Measurements from ENCODE around the gene DNAH1.

The DNAH1 gene

GRCh38 chr3:52444860-52445793, 129.0 kb downstream of the DNAH1 start, which contains the start of gene SEMA3G:
Gene SEMA3G, minus strand, starts transcription at chr3:52445103. Its CDS starts 76 bp downstream, at chr3:52445027.
- Histone ChIP-seq H3K27me3 (replicated peaks) (no peaks in the 10 kb centered on the region), H3K4me3 (ENCODE audit: low read depth, low read length) (no peak within 1 kb of the TSS), H3K27ac (no peak within 1 kb of the TSS), H3K36me3 (replicated peaks) (no peaks in the 10 kb centered on the region)
- peak; percentile 45 for DNase-seq
- peak; percentile 69 for TF ChIP-seq CTCF (IDR thresholded peaks at IDR 0.05; ENCODE audit: low read depth, low read length, missing control alignments)
- in situ Hi-C loops (cut with HindIII; ENCODE audit: low pct_ligation_motif_present, low sequenced_read_pairs), result no loop called here

- H3K36me3 ChIP-seq (replicated peaks), result no peaks in the 10 kb centered on the region
- no peak for TF ChIP-seq CTCF (IDR thresholded peaks at IDR 0.05; ENCODE audit: low read depth, low read length, missing control alignments)
- H3K27ac ChIP-seq, result no peak overlapping the region
- H3K27me3 ChIP-seq (replicated peaks), result no peaks in the 10 kb centered on the region
- no peak for DNase-seq
- no peak overlapping the region for H3K4me3 ChIP-seq (ENCODE audit: low read depth, low read length)
- in situ Hi-C loops (cut with HindIII; ENCODE audit: low pct_ligation_motif_present, low sequenced_read_pairs), result no loop called here
Measured at GRCh38 chr3:52446042-52446441, 129.9 kb downstream of the DNAH1 start.

DNA sequence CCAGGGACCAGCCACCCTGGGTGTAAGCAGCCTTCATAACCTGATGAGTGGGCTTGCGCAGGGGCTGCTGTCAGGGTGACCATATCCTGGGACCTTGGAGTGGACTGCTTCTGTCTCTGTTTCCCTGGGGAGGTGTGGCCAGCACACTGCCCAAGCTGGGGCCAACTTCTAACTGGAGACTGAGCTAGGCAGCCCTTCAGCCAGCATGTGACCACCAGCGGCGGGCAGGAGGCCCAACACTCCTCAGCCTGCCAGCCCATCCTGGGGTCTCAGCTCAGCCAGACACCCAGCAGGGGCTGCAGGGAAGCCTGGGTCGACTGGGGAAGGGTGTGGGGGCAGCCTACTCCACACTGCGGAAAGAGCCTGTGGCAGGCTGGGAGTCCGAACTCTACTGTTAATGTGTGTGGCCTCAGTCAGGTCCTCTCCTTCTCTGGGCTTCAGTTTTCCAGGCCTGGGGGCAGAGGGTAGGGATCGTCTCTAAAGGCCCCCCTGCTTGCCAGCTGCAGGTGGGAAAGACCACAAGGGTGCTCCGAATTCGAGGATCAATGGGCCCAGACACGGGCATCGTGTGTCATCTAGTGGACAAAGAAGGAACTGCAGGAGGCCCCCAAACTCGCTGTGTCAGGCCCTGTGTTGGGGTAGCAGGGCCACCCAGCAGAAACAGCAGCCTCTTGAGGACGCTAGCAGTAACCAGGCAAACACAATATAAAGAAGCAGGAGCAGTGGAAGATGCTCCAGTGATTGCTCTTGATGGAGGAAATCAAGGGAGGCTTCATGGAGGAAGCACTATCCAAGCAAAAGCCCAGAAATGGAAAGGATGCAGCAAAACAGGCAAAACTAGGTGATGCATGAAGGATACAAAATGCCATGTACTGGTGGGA, 130.8 kb downstream of the DNAH1 start:
- Histone ChIP-seq H3K36me3 (replicated peaks) (no peaks in the 10 kb centered on the region), H3K27ac (no peak overlapping the region), H3K4me3 (ENCODE audit: low read depth, low read length) (no peak overlapping the region), H3K27me3 (replicated peaks) (no peaks in the 10 kb centered on the region)
- DNase-seq, result peak; percentile 41
- peak; percentile 100 for TF ChIP-seq CTCF (IDR thresholded peaks at IDR 0.05; ENCODE audit: low read depth, low read length, missing control alignments)
- in situ Hi-C loops (cut with HindIII; ENCODE audit: low pct_ligation_motif_present, low sequenced_read_pairs), result no loop called here

- Histone ChIP-seq H3K36me3 (replicated peaks) (no peaks in the 10 kb centered on the region), H3K27me3 (replicated peaks) (no peaks in the 10 kb centered on the region)
Measured at GRCh38 chr3:52447512-52448355, 131.6 kb downstream of the DNAH1 start.

More at GRCh38 chr3:52447512-52448355, 131.6 kb downstream of the DNAH1 start:
- TF ChIP-seq CTCF (IDR thresholded peaks at IDR 0.05; ENCODE audit: low read depth, low read length, missing control alignments), result no peak
- Histone ChIP-seq H3K4me3 (ENCODE audit: low read depth, low read length) (no peak overlapping the region), H3K27ac (no peak overlapping the region)
- no peak for DNase-seq
- in situ Hi-C loops (cut with HindIII; ENCODE audit: low pct_ligation_motif_present, low sequenced_read_pairs), result no loop called here

Measured in brain microvascular endothelial cell (primary cell).